ENCODE results near the gene TACC2.

Gene TACC2

DNA sequence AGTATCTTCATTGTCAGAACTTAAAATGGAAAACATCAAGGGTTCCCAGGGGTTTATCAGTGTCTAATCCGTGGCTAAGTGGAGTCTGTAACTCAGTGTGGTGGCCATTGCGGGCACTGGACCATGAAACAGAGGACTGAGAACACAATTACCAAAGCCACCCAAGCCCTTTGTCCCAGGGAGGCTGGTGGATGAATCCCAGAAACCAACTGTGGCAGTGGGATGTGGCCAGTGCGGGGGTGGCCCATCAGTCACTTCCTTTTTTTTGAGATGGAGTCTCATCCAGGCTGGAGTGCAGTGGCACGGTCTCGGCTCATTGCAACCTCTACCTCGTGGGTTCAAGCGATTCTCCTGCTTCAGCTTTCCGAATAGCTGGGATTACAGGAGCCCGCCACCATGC lies 61.8 kb downstream of the TACC2 start:
- no peaks in the 10 kb centered on the region for H3K36me3 ChIP-seq (ENCODE audit: control insufficient read depth in 1 of 2, insufficient read depth in 2 of 2, low read length in 2 of 2)

DNA sequence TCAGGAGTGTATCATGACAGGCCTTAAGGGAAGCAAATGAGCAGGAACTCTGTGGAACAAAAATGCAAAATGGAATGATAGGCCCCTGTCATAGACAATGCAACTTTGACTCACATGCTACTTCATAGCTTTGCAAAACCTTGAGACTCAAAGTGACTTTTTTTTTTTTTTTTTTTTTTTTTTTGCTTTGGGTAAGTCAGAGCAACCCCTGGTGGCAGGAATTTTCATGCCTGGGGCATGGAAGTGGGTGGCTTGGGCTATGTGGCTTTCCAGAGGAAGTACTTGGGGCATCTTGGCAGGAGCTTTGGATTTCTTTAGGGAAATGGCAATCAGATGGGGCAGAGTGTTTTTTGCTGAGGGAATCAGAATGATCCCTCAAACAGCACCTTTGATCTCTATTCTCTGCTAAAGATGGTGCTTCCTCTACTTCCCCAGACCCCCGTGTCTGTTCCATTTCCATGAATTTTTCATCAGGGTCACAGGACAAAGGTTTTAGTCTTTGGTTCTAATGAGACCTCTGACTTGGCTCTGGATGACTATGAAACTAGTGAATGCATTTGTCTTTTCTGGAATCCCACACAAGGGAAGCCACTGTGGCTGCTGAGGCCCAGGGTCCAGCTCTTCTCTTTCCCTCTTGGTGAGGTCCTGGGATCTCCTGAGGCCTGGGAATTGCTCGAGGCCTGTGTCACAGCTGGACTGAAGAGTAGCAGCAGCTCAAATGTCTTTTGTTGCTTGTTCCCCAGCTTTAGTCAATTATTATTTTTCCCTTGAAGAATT lies 62.8 kb downstream of the TACC2 start:
- Histone ChIP-seq H3K27ac (ENCODE audit: low read length) (peak overlapping the region; percentile 60), H3K27me3 (ENCODE audit: low read depth, low read length) (no peaks in the 10 kb centered on the region), H3K36me3 (ENCODE audit: control insufficient read depth in 1 of 2, insufficient read depth in 2 of 2, low read length in 2 of 2) (no peaks in the 10 kb centered on the region), H3K4me1 (ENCODE audit: control insufficient read depth in 1 of 2, insufficient read depth in 2 of 2, low read length in 2 of 2) (peaks cover 0 to 12% of the 10 kb centered on the region in 2 donors), H3K9me3 (ENCODE audit: control insufficient read depth in 1 of 2, low read length in 2 of 2) (no peaks in the 10 kb centered on the region), H3K4me3 (ENCODE audit: low read depth in 1 of 2, low read length in 2 of 2) (no peak overlapping the region)

More for the DNA sequence above, 61.8 kb downstream of the TACC2 start:
- Histone ChIP-seq H3K4me3 (ENCODE audit: low read depth in 1 of 2, low read length in 2 of 2) (no peak overlapping the region), H3K9me3 (ENCODE audit: control insufficient read depth in 1 of 2, low read length in 2 of 2) (no peaks in the 10 kb centered on the region), H3K4me1 (ENCODE audit: control insufficient read depth in 1 of 2, insufficient read depth in 2 of 2, low read length in 2 of 2) (peaks cover 0 to 12% of the 10 kb centered on the region in 2 donors), H3K27me3 (ENCODE audit: low read depth, low read length) (no peaks in the 10 kb centered on the region), H3K27ac (ENCODE audit: low read length) (peak overlapping the region; percentile 16)

DNA sequence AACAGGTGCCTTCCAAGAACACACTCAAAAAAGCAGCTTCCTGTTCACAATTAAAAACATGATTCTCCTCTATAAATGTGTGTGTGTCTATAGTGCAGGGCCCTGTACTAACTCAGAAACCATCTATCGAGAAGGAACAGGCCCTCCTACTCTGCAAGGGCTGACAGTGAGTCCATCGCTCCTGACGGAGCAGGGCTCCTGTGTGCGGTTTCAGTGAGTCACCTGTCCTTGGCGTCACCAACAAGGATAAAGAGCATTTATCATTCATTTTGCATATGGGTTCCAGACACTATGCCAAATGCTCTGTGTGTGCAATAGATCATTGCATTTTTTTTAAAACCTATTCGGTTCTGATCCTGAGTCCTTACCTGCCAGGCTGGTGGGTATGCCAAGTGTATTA lies 63.7 kb downstream of the TACC2 start:
- Histone ChIP-seq H3K9me3 (ENCODE audit: control insufficient read depth in 1 of 2, low read length in 2 of 2) (no peaks in the 10 kb centered on the region), H3K27me3 (ENCODE audit: low read depth, low read length) (no peaks in the 10 kb centered on the region), H3K4me1 (ENCODE audit: control insufficient read depth in 1 of 2, insufficient read depth in 2 of 2, low read length in 2 of 2) (peaks cover 0 to 12% of the 10 kb centered on the region in 2 donors), H3K36me3 (ENCODE audit: control insufficient read depth in 1 of 2, insufficient read depth in 2 of 2, low read length in 2 of 2) (no peaks in the 10 kb centered on the region), H3K27ac (ENCODE audit: low read length) (no peak overlapping the region), H3K4me3 (ENCODE audit: low read depth in 1 of 2, low read length in 2 of 2) (no peak overlapping the region)

DNA sequence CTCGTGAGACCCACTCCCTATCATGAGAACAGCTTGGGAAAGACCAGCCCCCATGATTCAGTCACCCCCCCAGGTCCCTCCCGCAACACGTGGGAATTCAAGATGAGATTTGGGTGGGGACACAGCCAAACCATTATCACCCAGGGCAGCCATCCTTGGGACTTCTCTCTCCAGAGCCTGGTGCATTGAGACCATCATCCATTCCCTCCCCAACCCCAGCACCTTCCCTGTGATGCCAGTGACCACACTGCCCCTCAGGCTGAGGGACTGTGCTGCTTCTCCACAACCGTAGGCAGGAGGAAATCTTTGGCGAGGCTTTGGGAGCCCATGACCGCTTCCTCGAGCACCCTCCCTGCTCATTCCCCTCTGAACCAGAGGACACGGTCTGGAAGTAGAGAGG lies 64.4 kb downstream of the TACC2 start:
- no peaks in the 10 kb centered on the region for H3K9me3 ChIP-seq (ENCODE audit: control insufficient read depth in 1 of 2, low read length in 2 of 2)
- H3K4me3 ChIP-seq (ENCODE audit: low read depth in 1 of 2, low read length in 2 of 2): no peak overlapping the region
- H3K36me3 ChIP-seq (ENCODE audit: control insufficient read depth in 1 of 2, insufficient read depth in 2 of 2, low read length in 2 of 2): no peaks in the 10 kb centered on the region
- H3K4me1 ChIP-seq (ENCODE audit: control insufficient read depth in 1 of 2, insufficient read depth in 2 of 2, low read length in 2 of 2): peaks cover 0 to 12% of the 10 kb centered on the region in 2 donors
- no peaks in the 10 kb centered on the region for H3K27me3 ChIP-seq (ENCODE audit: low read depth, low read length)
- no peak overlapping the region for H3K27ac ChIP-seq (ENCODE audit: low read length)

DNA sequence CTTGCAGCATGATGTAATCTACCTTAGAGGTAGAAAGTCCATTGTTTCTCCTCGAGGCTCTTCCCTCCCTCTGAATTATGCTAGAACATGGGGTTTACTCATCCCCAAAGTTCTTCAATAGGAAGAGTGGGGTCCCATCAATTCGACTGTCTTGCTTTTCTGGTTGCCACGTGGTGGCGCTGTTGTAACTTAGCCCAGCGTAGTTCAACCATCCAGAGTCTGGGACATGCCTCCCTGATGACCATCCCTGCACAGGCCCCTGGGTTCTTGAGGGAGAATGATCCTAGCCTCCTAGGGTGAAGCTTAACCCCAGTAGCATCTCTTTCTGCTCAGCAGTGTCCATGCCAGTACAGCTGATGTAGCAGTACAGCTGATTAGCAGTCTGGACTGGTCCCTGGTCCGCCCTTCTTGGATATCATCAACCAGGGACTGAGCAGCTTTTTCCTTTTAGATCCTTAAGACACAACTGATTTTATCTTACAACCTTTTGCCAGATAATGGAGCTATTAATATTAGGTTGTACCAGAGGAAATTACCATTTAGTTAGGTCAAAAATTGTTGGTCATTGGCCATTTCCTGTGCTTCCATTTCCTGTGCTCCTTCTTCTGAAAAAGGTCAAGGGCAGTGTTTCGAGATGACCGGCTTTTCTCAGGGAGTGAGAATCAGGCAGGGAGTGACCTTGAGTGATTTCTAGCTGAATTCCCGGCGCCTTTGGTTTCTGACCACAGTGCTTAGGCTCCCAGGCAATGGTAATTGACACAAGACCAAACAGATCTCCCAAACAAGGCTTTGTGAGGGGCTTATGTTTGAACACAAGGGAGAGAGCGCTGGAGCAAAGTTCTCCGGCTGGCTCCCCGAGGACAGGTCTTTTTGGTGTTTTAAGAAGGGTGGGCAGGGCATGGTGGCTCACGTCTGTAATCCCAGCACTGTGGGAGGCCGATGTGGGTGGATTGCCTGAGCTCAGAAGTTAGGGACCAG lies 65.4 kb downstream of the TACC2 start:
- H3K36me3 ChIP-seq (ENCODE audit: control insufficient read depth in 1 of 2, insufficient read depth in 2 of 2, low read length in 2 of 2): no peaks in the 10 kb centered on the region
- H3K27me3 ChIP-seq (ENCODE audit: low read depth, low read length): no peaks in the 10 kb centered on the region
- no peak overlapping the region for H3K27ac ChIP-seq (ENCODE audit: low read length)
- H3K9me3 ChIP-seq (ENCODE audit: control insufficient read depth in 1 of 2, low read length in 2 of 2): no peaks in the 10 kb centered on the region
- peaks cover 0 to 12% of the 10 kb centered on the region in 2 donors for H3K4me1 ChIP-seq (ENCODE audit: control insufficient read depth in 1 of 2, insufficient read depth in 2 of 2, low read length in 2 of 2)
- no peak overlapping the region for H3K4me3 ChIP-seq (ENCODE audit: low read depth in 1 of 2, low read length in 2 of 2)

DNA sequence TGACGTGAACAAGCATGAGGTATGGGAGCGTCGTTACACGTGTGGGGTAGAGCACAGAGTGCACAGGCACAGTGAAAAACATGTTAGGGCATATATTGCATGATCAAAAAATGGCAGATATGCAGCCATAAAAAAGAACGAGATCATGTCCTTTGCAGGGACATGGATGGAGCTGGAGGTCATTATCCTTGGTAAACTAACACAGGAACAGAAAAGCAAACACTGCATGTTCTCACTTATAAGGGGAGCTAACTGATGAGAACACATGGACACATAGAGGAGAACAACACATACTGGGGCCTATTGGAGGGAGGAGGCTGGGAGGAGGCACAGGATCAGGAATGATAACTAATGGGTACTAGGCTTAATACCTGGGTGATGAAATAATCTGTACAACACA lies 66.3 kb downstream of the TACC2 start:
- H3K4me1 ChIP-seq (ENCODE audit: control insufficient read depth in 1 of 2, insufficient read depth in 2 of 2, low read length in 2 of 2): peaks cover 0 to 12% of the 10 kb centered on the region in 2 donors
- no peak overlapping the region for H3K27ac ChIP-seq (ENCODE audit: low read length)
- no peak overlapping the region for H3K4me3 ChIP-seq (ENCODE audit: low read depth in 1 of 2, low read length in 2 of 2)
- no peaks in the 10 kb centered on the region for H3K36me3 ChIP-seq (ENCODE audit: control insufficient read depth in 1 of 2, insufficient read depth in 2 of 2, low read length in 2 of 2)
- no peaks in the 10 kb centered on the region for H3K9me3 ChIP-seq (ENCODE audit: control insufficient read depth in 1 of 2, low read length in 2 of 2)
- H3K27me3 ChIP-seq (ENCODE audit: low read depth, low read length): no peaks in the 10 kb centered on the region

DNA sequence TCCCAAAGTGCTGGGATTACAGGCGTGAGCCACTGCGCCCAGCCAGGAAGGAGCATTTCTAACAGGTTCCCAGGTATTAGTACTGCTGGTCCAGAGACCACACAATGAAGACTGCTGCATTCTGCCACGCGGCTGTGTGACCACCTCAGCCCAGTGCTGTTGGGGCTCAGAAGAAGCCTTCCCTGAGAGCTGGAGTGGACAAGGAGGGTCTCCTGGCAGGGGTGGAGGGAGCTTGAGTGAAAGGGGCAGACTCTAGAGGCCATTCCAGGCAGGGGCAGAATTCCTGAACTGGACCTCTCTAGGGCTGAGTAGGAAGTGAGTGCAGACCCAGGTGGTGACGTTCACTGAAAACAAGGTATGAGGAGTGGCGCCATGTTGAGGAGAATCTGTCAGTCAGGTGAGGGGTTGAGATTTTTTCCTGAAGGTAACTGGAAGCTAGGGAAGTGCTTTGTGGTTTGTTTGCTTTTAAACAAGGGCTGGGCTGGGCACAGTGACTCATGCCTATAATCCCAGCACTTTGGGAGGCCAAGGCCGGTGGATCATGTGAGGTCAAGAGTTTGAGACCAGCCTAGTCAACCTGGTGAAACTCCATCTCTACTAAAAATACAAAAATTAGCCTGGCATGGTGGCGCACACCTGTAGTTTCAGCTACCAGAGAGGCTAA lies 67.6 kb downstream of the TACC2 start:
- no peaks in the 10 kb centered on the region for H3K27me3 ChIP-seq (ENCODE audit: low read depth, low read length)
- H3K4me1 ChIP-seq (ENCODE audit: control insufficient read depth in 1 of 2, insufficient read depth in 2 of 2, low read length in 2 of 2): peaks cover 0 to 4% of the 10 kb centered on the region in 2 donors
- H3K4me3 ChIP-seq (ENCODE audit: low read depth in 1 of 2, low read length in 2 of 2): no peak overlapping the region
- H3K27ac ChIP-seq (ENCODE audit: low read length): peak overlapping the region; percentile 27
- H3K9me3 ChIP-seq (ENCODE audit: control insufficient read depth in 1 of 2, low read length in 2 of 2): no peaks in the 10 kb centered on the region
- no peaks in the 10 kb centered on the region for H3K36me3 ChIP-seq (ENCODE audit: control insufficient read depth in 1 of 2, insufficient read depth in 2 of 2, low read length in 2 of 2)

DNA sequence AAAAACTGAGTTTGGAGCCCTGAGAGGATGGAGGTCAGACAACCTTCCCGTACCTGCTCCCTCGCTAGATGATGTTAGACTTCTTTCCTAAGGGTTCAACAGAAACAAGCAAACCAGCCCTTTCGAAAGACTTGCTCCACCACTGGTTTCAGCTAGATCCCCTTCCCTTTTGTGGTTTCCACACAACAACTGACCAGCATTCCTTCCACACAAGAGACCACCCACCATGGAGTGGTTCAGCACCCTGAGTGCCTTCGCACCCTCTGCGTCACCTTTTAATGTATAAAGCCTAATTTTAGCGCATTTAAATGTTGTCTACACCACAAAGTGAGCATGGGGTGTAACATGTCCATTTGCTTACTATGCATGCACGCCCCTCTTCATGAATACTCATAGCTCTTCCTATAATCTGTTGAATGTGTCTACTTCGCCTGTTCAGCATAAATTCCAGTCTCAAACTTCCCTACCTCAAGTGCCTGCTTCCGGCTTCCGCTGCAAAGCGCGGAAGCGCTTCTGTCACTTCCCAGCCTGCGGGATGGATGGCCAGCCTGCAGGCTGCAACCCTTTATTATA lies 69.0 kb downstream of the TACC2 start:
- no peaks in the 10 kb centered on the region for H3K27me3 ChIP-seq (ENCODE audit: low read depth, low read length)
- no peak overlapping the region for H3K27ac ChIP-seq (ENCODE audit: low read length)
- H3K4me1 ChIP-seq (ENCODE audit: control insufficient read depth in 1 of 2, insufficient read depth in 2 of 2, low read length in 2 of 2): peaks cover 0 to 5% of the 10 kb centered on the region in 2 donors

DNA sequence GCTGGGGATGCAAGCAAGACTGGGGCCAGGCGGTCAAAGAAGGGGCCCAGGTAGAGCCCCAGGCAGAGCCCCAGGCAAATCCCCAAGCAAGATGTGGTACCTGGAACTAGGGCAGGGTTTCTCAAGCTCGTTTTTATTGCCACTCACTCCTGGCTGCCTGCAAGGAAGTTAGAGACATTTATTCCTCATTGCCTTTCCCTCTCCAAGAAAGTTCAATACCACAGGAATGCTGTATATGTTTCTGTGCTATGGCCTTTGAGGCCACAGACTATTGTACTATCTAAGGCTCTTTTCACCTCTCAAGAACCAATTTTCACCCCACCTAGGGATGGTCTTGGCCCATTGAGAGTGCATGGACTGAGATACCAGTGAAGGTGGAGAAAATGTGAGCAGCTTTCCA lies 71.3 kb downstream of the TACC2 start:
- peaks cover 0 to 8% of the 10 kb centered on the region in 2 donors for H3K4me1 ChIP-seq (ENCODE audit: control insufficient read depth in 1 of 2, insufficient read depth in 2 of 2, low read length in 2 of 2)
- no peaks in the 10 kb centered on the region for H3K36me3 ChIP-seq (ENCODE audit: control insufficient read depth in 1 of 2, insufficient read depth in 2 of 2, low read length in 2 of 2)
- H3K27ac ChIP-seq (ENCODE audit: low read length): no peak overlapping the region
- H3K4me3 ChIP-seq (ENCODE audit: low read depth in 1 of 2, low read length in 2 of 2): no peak overlapping the region
- H3K9me3 ChIP-seq (ENCODE audit: control insufficient read depth in 1 of 2, low read length in 2 of 2): no peaks in the 10 kb centered on the region
- no peaks in the 10 kb centered on the region for H3K27me3 ChIP-seq (ENCODE audit: low read depth, low read length)

More for the DNA sequence above, 69.0 kb downstream of the TACC2 start:
- H3K4me3 ChIP-seq (ENCODE audit: low read depth in 1 of 2, low read length in 2 of 2): no peak overlapping the region
- no peaks in the 10 kb centered on the region for H3K36me3 ChIP-seq (ENCODE audit: control insufficient read depth in 1 of 2, insufficient read depth in 2 of 2, low read length in 2 of 2)
- no peaks in the 10 kb centered on the region for H3K9me3 ChIP-seq (ENCODE audit: control insufficient read depth in 1 of 2, low read length in 2 of 2)

DNA sequence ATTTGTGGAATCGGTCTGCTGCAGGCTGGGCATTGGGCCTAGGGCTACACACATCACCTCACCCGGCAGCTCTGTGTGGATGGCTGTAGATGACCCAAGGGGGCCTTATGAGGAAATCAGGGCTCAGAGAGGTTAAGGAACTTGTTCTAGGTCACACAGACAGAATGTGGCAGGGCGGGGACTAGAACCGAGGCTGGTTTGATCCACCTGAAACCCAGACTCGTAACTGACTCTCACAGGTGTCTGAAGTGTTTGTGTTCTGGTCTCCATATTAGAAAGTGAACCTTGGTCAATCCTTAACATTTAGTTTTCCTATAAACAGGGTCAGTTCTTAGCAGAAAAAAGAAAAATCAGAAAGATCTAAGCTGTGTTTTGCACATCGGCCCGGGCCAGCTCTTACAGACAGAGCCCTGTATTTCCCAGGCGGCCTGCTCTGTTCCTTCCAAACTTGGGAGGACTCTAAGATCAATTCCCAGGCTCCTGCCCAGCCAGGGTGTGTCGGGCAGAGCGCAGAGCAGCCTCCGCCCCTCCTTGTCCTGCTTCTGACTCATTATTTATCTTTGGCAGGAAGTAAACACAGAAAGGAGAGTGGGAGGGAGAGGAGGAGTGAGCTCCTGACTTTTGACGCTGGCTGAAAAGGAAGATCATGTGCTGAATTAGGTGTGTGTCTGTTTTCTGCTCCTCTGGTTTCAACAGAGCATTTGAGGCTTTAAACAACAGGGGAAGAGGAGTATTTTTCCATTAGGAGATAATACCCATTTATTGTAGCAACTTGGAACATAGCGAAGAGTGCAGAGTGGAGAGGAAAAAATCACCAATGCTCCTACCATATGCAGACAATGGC lies 74.1 kb downstream of the TACC2 start:
- Histone ChIP-seq H3K27me3 (ENCODE audit: low read depth, low read length) (no peaks in the 10 kb centered on the region), H3K9me3 (ENCODE audit: control insufficient read depth in 1 of 2, low read length in 2 of 2) (no peaks in the 10 kb centered on the region), H3K36me3 (ENCODE audit: control insufficient read depth in 1 of 2, insufficient read depth in 2 of 2, low read length in 2 of 2) (no peaks in the 10 kb centered on the region), H3K27ac (ENCODE audit: low read length) (peak overlapping the region; percentile 88), H3K4me1 (ENCODE audit: control insufficient read depth in 1 of 2, insufficient read depth in 2 of 2, low read length in 2 of 2) (peaks cover 0 to 8% of the 10 kb centered on the region in 2 donors), H3K4me3 (ENCODE audit: low read depth in 1 of 2, low read length in 2 of 2) (no peak overlapping the region)
